ENCODE results near the gene TVP23A.

- TF ChIP-seq CTCF (IDR thresholded peaks at IDR 0.05) (no peak), EZH2 (IDR thresholded peaks at IDR 0.05; ENCODE audit: borderline replicate concordance, insufficient read depth, low read depth, low read length, poor library complexity, severe bottlenecking) (no peak)
Measured at GRCh38 chr16:10859658-10860057, 41.1 kb upstream of the TVP23A start.
